Measurements from ENCODE around the gene SLC25A38. TPM values are rescaled to one million over a fixed set of nuclear protein-coding genes. Genes with fewer than 3 reads are reported as not detected.
"Not testable (repeated sequence)": the region's sequence is repeated elsewhere in the genome, so short reads cannot be mapped to it uniquely, and the experiment has no call there.

The SLC25A38 gene
- total RNA-seq, 2 donors from 2014 or later = 39.9 to 55.4 TPM

- ATAC-seq = peak; percentile 7
- no peaks in the 10 kb centered on the region for H3K9me3 ChIP-seq (ENCODE audit: control insufficient read depth, low read length, poor library complexity, severe bottlenecking)
- peak overlapping the region; percentile 84 for H3K27ac Mint-ChIP-seq
- peaks cover 22% of the 10 kb centered on the region for H3K4me1 Mint-ChIP-seq
- DNase-seq = no peak
- no peaks in the 10 kb centered on the region for H3K27me3 Mint-ChIP-seq
- H3K36me3 Mint-ChIP-seq (ENCODE audit: low read depth) = peaks cover 10% of the 10 kb centered on the region
- no peak overlapping the region for H3K4me3 Mint-ChIP-seq
Measured at GRCh38 chr3:39415983-39416382, 32.8 kb downstream of the SLC25A38 start.

GRCh38 chr3:39416998-39417397 is 33.8 kb downstream of the SLC25A38 start:
- H3K4me3 Mint-ChIP-seq; H3K27ac Mint-ChIP-seq; H3K36me3 Mint-ChIP-seq (ENCODE audit: low read depth); ATAC-seq; H3K27me3 Mint-ChIP-seq; H3K9me3 ChIP-seq (ENCODE audit: control insufficient read depth, low read length, poor library complexity, severe bottlenecking); DNase-seq: not testable (repeated sequence)
- H3K4me1 Mint-ChIP-seq = peaks cover 16% of the 10 kb centered on the region

GRCh38 chr3:39418556-39419225 is 35.5 kb downstream of the SLC25A38 start:
- H3K4me1 Mint-ChIP-seq = peaks cover 13% of the 10 kb centered on the region
- H3K4me3 Mint-ChIP-seq; H3K27ac Mint-ChIP-seq; H3K27me3 Mint-ChIP-seq; DNase-seq; H3K9me3 ChIP-seq (ENCODE audit: control insufficient read depth, low read length, poor library complexity, severe bottlenecking); ATAC-seq; H3K36me3 Mint-ChIP-seq (ENCODE audit: low read depth): not testable (repeated sequence)

- peaks cover 6% of the 10 kb centered on the region for H3K4me1 Mint-ChIP-seq
- H3K27ac Mint-ChIP-seq = no peak overlapping the region
- no peaks in the 10 kb centered on the region for H3K9me3 ChIP-seq (ENCODE audit: control insufficient read depth, low read length, poor library complexity, severe bottlenecking)
- no peak for ATAC-seq
- no peaks in the 10 kb centered on the region for H3K36me3 Mint-ChIP-seq (ENCODE audit: low read depth)
- H3K4me3 Mint-ChIP-seq = no peak overlapping the region
- no peak for DNase-seq
- H3K27me3 Mint-ChIP-seq = no peaks in the 10 kb centered on the region
Measured at GRCh38 chr3:39419742-39420315, 36.7 kb downstream of the SLC25A38 start.

GRCh38 chr3:39420543-39420942 is 37.4 kb downstream of the SLC25A38 start:
- Mint-ChIP-seq H3K4me1 (peaks cover 6% of the 10 kb centered on the region), H3K4me3 (no peak overlapping the region), H3K36me3 (ENCODE audit: low read depth) (no peaks in the 10 kb centered on the region), H3K27me3 (no peaks in the 10 kb centered on the region), H3K27ac (no peak overlapping the region)
- no peak for DNase-seq
- ATAC-seq = no peak
- H3K9me3 ChIP-seq (ENCODE audit: control insufficient read depth, low read length, poor library complexity, severe bottlenecking) = no peaks in the 10 kb centered on the region

- H3K36me3 Mint-ChIP-seq (ENCODE audit: low read depth) = no peaks in the 10 kb centered on the region
Measured at GRCh38 chr3:39423436-39423970, 40.3 kb downstream of the SLC25A38 start.

GRCh38 chr3:39426312-39426711 is 43.1 kb downstream of the SLC25A38 start:
- H3K9me3 ChIP-seq (ENCODE audit: control insufficient read depth, low read length, poor library complexity, severe bottlenecking) = no peaks in the 10 kb centered on the region
- H3K27ac Mint-ChIP-seq = no peak overlapping the region
- DNase-seq (no peak), ATAC-seq (no peak)
- H3K27me3 Mint-ChIP-seq = peaks cover 24% of the 10 kb centered on the region
- H3K4me1 Mint-ChIP-seq = no peaks in the 10 kb centered on the region
- H3K4me3 Mint-ChIP-seq = no peak overlapping the region
- H3K36me3 Mint-ChIP-seq (ENCODE audit: low read depth) = peaks cover 9% of the 10 kb centered on the region

More at GRCh38 chr3:39423436-39423970, 40.3 kb downstream of the SLC25A38 start:
- Mint-ChIP-seq H3K4me1 (no peaks in the 10 kb centered on the region), H3K4me3 (no peak overlapping the region), H3K27ac (no peak overlapping the region), H3K27me3 (no peaks in the 10 kb centered on the region)
- no peak for ATAC-seq
- no peaks in the 10 kb centered on the region for H3K9me3 ChIP-seq (ENCODE audit: control insufficient read depth, low read length, poor library complexity, severe bottlenecking)
- DNase-seq = no peak

- H3K36me3 Mint-ChIP-seq (ENCODE audit: low read depth) = peaks cover 9% of the 10 kb centered on the region
- H3K27ac Mint-ChIP-seq = no peak overlapping the region
- no peaks in the 10 kb centered on the region for H3K4me1 Mint-ChIP-seq
- H3K4me3 Mint-ChIP-seq = no peak overlapping the region
- DNase-seq (no peak), ATAC-seq (no peak)
- peaks cover 28% of the 10 kb centered on the region for H3K27me3 Mint-ChIP-seq
- no peaks in the 10 kb centered on the region for H3K9me3 ChIP-seq (ENCODE audit: control insufficient read depth, low read length, poor library complexity, severe bottlenecking)
Measured at GRCh38 chr3:39427506-39427905, 44.3 kb downstream of the SLC25A38 start.

GRCh38 chr3:39428745-39429201 is 45.6 kb downstream of the SLC25A38 start:
- H3K9me3 ChIP-seq (ENCODE audit: control insufficient read depth, low read length, poor library complexity, severe bottlenecking) = no peaks in the 10 kb centered on the region
- Mint-ChIP-seq H3K27ac (no peak overlapping the region), H3K4me1 (no peaks in the 10 kb centered on the region), H3K36me3 (ENCODE audit: low read depth) (peaks cover 9% of the 10 kb centered on the region), H3K4me3 (no peak overlapping the region), H3K27me3 (peaks cover 28% of the 10 kb centered on the region)
- DNase-seq (no peak), ATAC-seq (no peak)

- Mint-ChIP-seq H3K4me3 (no peak overlapping the region), H3K4me1 (no peaks in the 10 kb centered on the region)
- no peak for ATAC-seq
Measured at GRCh38 chr3:39429466-39429865, 46.3 kb downstream of the SLC25A38 start.

GRCh38 chr3:39432342-39432741 is 49.2 kb downstream of the SLC25A38 start:
- Mint-ChIP-seq H3K4me3 (no peak overlapping the region), H3K27me3 (peaks cover 28% of the 10 kb centered on the region), H3K36me3 (ENCODE audit: low read depth) (peaks cover 9% of the 10 kb centered on the region), H3K27ac (no peak overlapping the region), H3K4me1 (peaks cover 3% of the 10 kb centered on the region)
- no peaks in the 10 kb centered on the region for H3K9me3 ChIP-seq (ENCODE audit: control insufficient read depth, low read length, poor library complexity, severe bottlenecking)
- no peak for DNase-seq
- ATAC-seq = no peak

More at GRCh38 chr3:39429466-39429865, 46.3 kb downstream of the SLC25A38 start:
- H3K9me3 ChIP-seq (ENCODE audit: control insufficient read depth, low read length, poor library complexity, severe bottlenecking) = no peaks in the 10 kb centered on the region
- peaks cover 28% of the 10 kb centered on the region for H3K27me3 Mint-ChIP-seq
- H3K27ac Mint-ChIP-seq = no peak overlapping the region
- peaks cover 9% of the 10 kb centered on the region for H3K36me3 Mint-ChIP-seq (ENCODE audit: low read depth)
- DNase-seq = no peak

GRCh38 chr3:39433642-39434041 is 50.5 kb downstream of the SLC25A38 start:
- DNase-seq (no peak), ATAC-seq (no peak)
- Mint-ChIP-seq H3K27ac (no peak overlapping the region), H3K4me3 (no peak overlapping the region), H3K27me3 (peaks cover 28% of the 10 kb centered on the region), H3K36me3 (ENCODE audit: low read depth) (peaks cover 9% of the 10 kb centered on the region), H3K4me1 (peaks cover 3% of the 10 kb centered on the region)
- no peaks in the 10 kb centered on the region for H3K9me3 ChIP-seq (ENCODE audit: control insufficient read depth, low read length, poor library complexity, severe bottlenecking)

GRCh38 chr3:39434574-39434973 is 51.4 kb downstream of the SLC25A38 start:
- H3K4me3 Mint-ChIP-seq = no peak overlapping the region
- DNase-seq (no peak), ATAC-seq (no peak)
- H3K36me3 Mint-ChIP-seq (ENCODE audit: low read depth) = peaks cover 9% of the 10 kb centered on the region
- H3K27me3 Mint-ChIP-seq = peaks cover 22% of the 10 kb centered on the region
- H3K27ac Mint-ChIP-seq = no peak overlapping the region
- H3K4me1 Mint-ChIP-seq = peaks cover 3% of the 10 kb centered on the region
- H3K9me3 ChIP-seq (ENCODE audit: control insufficient read depth, low read length, poor library complexity, severe bottlenecking) = no peaks in the 10 kb centered on the region

All from T-helper 17 cell (primary cell).